GM21723 (cell line): ENCODE measurements around the gene DUSP2.

Source experiments
- ATAC-seq: cut with Tn5 transposase; IDR thresholded peaks from one replicate; pipeline ENCODE4 v1.9.1; 2021; ENCODE audit warnings: mild to moderate bottlenecking, moderate library complexity; ENCODE audit not compliant: unreplicated experiment

DUSP2 gene

DNA sequence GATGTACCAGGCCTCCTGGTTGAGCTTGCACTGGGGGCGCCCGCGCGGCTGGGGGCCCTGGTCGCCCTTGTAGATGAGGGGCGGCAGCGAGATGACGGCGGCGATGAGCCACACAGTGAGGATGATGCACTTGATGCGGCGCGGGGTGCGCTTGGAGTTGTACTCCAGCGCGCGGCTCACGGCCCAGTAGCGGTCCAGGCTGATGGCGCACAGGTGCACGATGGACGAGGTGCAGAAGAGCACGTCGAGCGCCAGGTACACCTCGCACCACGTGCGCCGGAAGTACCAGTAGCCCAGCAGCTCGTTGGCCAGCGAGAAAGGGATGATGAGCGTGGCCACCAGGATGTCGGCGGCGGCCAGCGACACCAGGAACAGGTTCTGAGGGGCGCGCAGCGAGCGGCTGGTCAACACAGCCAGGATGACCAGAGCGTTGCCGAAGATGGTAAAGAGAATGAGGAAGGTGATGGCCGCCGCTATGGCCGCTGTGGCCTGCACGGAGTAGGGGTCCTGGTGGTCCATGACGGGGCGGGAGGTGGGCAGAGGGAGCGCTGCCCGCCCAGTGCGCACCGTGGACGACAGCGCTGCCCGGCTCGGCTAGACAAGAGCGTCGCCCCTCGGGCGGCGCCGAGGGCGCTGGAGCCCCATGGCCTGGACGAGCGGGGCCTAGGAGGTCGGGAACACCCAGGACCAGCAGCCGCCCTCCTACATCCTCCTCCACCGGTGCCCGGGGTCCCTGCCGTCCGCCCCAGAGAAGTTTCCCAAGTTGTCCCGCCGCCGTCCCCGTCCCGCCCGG is 29.4 kb downstream of the DUSP2 start:
- no peak for ATAC-seq

- no peak for ATAC-seq
These were observed 30.2 kb downstream of the DUSP2 start for GRCh38 chr2:96114903-96115581.

- ATAC-seq = no peak
These were observed 30.7 kb downstream of the DUSP2 start for GRCh38 chr2:96114546-96114902.

GRCh38 chr2:96113951-96114350 is 31.3 kb downstream of the DUSP2 start:
- ATAC-seq = no peak

DNA sequence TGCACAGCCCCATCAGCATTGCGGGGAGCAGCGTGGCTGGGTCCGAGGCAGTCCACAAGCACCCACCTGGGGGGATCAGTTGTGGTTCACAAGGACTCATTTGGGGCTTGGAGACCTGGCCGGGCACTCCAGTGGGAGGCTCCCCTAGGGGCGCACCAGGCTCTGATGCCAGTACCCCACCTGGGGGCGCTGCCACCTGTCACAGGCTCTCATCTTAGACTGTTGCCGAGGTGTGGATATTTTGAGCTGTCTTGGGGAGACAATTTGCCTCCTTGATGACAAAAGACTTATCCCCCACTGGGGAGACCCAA is 31.9 kb downstream of the DUSP2 start:
- no peak for ATAC-seq

GRCh38 chr2:96112501-96113366 is 32.5 kb downstream of the DUSP2 start:
- ATAC-seq = no peak

GRCh38 chr2:96111823-96112500 is 33.3 kb downstream of the DUSP2 start:
- no peak for ATAC-seq

DNA sequence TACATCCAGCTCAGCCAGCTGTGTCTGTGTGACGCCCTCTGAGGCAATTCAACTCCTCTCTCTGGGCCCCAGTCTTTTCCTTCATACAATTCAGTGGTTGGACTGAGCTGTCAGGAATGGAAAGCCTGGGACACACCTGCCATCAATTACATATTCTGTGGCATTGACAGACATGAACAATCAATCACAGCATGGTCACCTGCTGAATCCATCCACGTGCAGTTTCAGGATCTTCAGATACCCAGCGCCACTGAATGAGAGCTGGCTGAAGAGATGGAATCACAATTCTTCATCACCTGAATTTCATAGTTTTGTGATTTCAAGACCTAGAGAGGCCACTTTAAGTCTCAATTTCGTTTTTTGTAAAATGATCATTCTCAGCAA is 34.0 kb downstream of the DUSP2 start:
- no peak for ATAC-seq

DNA sequence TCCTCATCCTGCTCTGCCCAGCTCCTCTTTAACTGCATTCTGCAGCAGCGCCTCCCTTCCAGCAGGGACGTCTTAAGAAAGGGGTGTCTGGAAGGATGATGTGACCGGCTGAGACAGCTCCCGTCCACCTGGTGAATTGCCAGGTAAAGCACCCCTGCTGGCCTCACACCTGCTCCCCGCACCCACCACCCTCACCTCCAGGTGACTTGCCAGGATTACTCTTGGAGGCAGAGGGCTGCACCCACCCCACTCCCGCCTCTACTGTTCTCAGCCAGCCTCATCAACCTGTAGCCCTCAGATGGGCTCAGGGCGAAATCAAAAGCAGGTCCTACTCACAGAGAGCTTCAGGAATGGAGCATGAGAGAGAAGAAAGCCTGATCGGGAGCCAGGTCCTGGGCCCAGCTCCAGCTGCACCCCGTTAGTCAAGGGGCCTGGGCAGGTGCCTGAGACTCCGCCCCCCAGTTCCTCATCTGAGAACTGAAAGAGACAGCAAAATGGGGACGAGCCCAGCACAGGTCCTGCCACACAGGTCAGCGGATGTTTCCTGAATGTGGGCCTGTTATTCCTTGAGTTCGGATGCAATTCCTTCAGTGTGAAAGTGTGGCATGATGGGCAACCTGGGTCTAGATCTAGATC is 34.5 kb downstream of the DUSP2 start:
- no peak for ATAC-seq

- no peak for ATAC-seq
These were observed 35.2 kb downstream of the DUSP2 start for GRCh38 chr2:96109931-96110511.

DNA sequence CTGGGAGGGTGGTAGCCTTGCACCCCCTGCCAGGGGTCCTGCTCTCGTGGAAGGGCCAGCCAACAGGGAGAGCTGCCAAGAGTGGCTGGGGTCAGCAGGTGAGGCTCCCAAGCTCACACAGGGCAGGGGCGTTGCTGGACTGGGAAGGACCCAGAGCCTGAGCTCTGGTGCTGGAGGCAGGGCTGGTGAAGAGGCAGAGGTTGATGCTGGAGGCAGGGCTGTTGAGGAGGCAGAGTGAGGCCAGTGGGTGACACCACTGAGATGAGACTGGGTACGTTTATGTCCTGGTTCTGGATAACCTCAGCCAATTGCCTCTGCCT is 35.9 kb downstream of the DUSP2 start:
- no peak for ATAC-seq

DNA sequence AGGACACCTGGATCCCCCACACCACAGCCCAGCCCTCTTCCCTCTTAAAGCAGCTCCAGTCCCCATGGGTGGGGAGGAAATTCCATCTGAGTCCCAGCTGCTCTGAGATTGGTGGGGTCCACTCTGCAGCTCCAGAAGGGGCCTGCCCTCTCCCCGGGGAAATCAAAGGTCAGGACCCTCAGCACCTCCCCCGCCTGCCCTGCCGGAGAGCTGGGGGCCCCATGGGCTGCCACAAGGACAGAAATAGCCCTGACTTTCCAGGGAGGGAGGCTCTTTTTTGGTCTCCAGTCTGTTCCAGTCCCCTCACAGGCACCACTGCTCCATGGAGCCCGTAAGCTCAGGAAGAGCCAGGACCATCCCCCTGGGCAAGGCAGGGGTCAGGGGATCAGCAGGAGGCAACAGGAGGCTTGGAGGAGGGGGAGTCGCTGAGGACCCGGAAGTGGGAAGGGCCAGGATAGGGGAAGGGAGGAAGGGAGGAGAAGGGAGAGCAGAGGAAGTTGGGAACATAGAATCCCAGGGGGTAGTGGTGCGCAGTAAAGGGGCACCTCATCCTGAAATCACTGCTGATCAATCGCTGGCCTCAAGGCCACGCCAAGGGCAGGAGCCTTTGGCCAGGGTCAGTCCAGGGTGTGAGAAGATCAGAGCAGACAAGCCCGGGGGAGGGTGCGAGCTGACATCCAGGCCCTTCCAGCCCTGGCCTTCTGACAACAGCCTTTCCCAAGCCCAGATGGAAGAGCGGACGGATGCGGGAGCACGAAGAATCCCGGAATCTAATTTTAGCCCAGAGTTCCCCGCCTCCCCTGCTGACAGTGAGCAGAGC is 36.5 kb downstream of the DUSP2 start:
- no peak for ATAC-seq

- ATAC-seq = no peak
These were observed 37.1 kb downstream of the DUSP2 start for GRCh38 chr2:96108151-96108540.

- no peak for ATAC-seq
These were observed 37.6 kb downstream of the DUSP2 start for GRCh38 chr2:96107708-96108065.

DNA sequence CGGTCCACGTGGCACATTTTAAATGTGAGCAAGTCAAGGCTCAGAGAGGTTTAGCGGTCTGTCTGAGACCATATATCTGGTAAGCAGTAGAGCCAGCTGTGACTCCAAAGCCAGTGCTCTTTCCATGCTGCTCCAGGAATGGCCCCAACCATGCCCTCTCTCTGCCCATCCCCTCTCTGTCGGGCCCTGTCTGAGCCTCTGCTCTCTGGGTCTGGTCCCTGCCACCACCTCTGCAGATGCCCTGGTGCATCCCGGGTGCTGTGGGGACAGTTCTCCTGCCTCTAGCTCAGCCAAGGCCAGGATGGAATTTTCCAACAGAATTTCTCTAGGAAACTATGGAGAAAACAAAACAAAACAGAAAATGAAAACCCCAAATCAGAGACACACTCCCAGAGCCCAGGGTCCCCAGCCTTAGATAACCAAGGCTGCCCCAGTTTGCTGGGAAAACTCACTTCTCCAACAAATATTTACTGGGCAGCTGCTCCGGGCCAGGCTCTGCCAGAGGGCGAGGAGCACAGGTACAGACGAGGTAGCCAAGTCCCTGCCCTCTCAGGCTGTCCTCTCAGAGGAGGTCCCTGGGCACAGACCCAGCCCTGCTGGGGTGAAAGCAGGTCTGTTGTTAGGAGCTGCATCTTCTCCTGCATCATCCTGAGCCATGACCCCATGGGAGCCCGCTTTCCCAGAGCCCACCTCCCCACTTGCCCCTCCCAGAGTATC is 38.1 kb downstream of the DUSP2 start:
- ATAC-seq = no peak

- ATAC-seq = no peak
These were observed 39.1 kb downstream of the DUSP2 start for GRCh38 chr2:96105994-96106715.

- no peak for ATAC-seq
These were observed 39.9 kb downstream of the DUSP2 start for GRCh38 chr2:96105152-96105915.

GRCh38 chr2:96104487-96104861 is 40.8 kb downstream of the DUSP2 start:
- no peak for ATAC-seq
